ENCODE measurements around the gene HMGB2. TPM values are rescaled to one million over a fixed set of nuclear protein-coding genes. Genes with fewer than 3 reads are reported as not detected.

Gene HMGB2
- total RNA-seq, 1 donor from 2014 or later, result 29.9 TPM

DNA sequence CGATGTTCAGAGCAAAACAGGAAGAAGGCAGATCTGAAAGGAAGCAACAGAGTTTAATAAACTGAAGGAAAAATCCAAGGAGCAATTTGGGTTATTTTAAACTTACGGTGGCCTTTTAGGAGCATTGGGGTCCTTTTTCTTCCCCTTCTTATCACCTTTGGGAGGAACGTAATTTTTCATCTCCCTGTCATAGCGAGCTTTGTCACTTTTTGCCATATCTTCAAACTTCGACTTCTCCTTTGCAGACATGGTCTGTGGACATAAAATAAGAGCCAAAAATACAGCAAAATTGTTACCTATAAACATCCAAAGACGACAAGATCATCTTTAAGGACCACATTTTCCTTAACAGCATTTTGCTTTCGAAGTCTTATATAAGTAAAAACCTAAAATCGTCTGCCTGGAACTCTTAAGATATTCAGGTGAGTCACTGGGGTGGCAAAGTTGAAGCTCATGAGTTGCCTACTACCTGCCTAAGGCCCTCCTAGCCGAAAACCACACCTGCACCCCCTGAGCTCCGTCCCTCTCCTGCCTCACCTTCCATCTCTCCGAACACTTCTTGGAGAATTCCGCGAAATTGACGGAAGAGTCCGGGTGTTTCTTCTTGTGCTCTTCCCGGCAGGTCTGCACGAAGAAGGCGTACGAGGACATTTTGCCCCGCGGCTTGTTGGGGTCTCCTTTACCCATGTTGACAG lies 1.0 kb downstream of the HMGB2 start:
- Histone ChIP-seq H3K4me3 (ENCODE audit: low read depth, low read length) (peak overlapping the region; percentile 95), H3K27me3 (ENCODE audit: control insufficient read depth, insufficient read depth, low read length) (no peaks in the 10 kb centered on the region), H3K36me3 (ENCODE audit: control insufficient read depth, insufficient read depth, low read length) (no peaks in the 10 kb centered on the region)
- no peak for DNase-seq (ENCODE audit: low read depth)
- TF ChIP-seq, protein P1, sequence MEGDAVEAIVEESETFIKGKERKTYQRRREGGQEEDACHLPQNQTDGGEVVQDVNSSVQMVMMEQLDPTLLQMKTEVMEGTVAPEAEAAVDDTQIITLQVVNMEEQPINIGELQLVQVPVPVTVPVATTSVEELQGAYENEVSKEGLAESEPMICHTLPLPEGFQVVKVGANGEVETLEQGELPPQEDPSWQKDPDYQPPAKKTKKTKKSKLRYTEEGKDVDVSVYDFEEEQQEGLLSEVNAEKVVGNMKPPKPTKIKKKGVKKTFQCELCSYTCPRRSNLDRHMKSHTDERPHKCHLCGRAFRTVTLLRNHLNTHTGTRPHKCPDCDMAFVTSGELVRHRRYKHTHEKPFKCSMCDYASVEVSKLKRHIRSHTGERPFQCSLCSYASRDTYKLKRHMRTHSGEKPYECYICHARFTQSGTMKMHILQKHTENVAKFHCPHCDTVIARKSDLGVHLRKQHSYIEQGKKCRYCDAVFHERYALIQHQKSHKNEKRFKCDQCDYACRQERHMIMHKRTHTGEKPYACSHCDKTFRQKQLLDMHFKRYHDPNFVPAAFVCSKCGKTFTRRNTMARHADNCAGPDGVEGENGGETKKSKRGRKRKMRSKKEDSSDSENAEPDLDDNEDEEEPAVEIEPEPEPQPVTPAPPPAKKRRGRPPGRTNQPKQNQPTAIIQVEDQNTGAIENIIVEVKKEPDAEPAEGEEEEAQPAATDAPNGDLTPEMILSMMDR (IDR thresholded peaks at IDR 0.05; ENCODE audit: insufficient read depth, low read length, poor library complexity, severe bottlenecking), result no peak

DNA sequence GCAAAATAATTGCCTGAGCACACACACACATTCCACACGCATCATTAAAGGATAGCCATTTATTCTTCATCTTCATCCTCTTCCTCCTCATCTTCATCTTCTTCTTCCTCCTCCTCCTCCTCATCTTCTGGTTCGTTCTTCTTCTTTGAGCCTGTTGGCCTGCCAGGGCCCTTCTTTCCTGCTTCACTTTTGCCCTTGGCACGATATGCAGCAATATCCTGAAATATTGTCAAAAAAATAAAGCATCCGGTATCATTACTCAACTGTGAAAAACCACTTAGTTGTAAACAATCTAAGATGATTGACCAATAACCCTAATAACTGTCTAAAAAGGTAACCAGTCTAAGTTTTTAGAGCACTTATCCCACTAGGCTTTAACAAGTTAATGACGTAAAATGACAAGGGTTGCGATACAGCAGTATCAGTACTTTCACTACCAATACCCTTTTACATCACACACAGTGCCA lies 2.1 kb downstream of the HMGB2 start:
- DNase-seq (ENCODE audit: low read depth), result no peak
- Histone ChIP-seq H3K27me3 (ENCODE audit: control insufficient read depth, insufficient read depth, low read length) (no peaks in the 10 kb centered on the region), H3K36me3 (ENCODE audit: control insufficient read depth, insufficient read depth, low read length) (no peaks in the 10 kb centered on the region), H3K4me3 (ENCODE audit: low read depth, low read length) (peak overlapping the region; percentile 95)
- TF ChIP-seq, protein P1 (IDR thresholded peaks at IDR 0.05; ENCODE audit: insufficient read depth, low read length, poor library complexity, severe bottlenecking), result no peak

DNA sequence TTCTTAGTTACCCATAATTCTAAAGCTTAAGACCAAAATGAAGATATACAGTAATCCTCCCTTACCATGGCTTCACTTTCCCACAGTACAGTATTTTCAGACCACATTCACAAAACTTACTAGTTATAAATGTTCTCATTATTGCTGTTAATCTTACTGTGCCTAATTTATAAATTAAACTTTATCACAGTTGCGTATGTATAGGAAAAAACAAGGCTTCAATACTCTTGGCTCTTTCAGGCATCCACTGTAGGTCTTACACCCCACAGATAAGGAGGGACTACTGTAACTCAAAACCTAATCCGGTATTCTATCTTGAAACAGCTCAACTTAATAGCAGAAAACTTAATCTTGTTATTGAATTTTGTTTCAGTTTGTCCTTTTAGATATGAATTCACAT lies 3.6 kb downstream of the HMGB2 start:
- TF ChIP-seq, protein P1 (IDR thresholded peaks at IDR 0.05; ENCODE audit: insufficient read depth, low read length, poor library complexity, severe bottlenecking), result no peak
- no peak for DNase-seq (ENCODE audit: low read depth)
- Histone ChIP-seq H3K4me3 (ENCODE audit: low read depth, low read length) (no peak overlapping the region), H3K27me3 (ENCODE audit: control insufficient read depth, insufficient read depth, low read length) (no peaks in the 10 kb centered on the region), H3K36me3 (ENCODE audit: control insufficient read depth, insufficient read depth, low read length) (no peaks in the 10 kb centered on the region)

DNA sequence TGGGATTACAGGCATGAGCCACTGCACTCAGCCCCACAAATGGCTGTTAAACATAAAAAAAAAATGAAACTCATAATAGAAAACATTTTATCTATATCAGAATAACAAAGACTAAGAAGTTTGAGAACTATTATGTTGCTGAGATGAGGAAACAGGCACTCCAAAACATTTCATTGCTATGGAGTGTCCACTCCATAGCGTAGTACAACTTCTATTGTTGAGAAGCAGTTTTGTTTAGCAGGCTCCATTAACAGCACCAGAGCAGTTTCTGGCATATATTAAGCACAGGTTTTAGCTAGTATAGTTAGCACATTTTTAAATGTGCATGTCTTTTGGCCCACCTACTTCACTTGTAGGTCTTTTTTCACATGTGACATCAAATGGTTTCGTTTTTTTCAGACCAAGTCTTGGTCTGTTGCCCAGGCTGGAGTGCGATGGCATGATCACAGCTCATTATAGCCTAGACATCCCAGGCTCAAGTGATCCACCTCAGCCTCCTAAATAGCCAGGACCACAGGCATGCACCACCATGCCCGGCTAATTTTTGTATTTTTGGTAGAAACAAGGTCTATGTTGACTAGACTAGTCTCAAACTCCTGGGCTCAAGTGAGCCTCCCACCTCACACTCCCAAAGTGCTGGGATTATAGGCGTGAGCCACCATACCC lies 5.8 kb downstream of the HMGB2 start:
- Histone ChIP-seq H3K36me3 (ENCODE audit: control insufficient read depth, insufficient read depth, low read length) (no peaks in the 10 kb centered on the region), H3K4me3 (ENCODE audit: low read depth, low read length) (no peak overlapping the region), H3K27me3 (ENCODE audit: control insufficient read depth, insufficient read depth, low read length) (no peaks in the 10 kb centered on the region)
- TF ChIP-seq, protein P1 (IDR thresholded peaks at IDR 0.05; ENCODE audit: insufficient read depth, low read length, poor library complexity, severe bottlenecking), result no peak
- no peak for DNase-seq (ENCODE audit: low read depth)

DNA sequence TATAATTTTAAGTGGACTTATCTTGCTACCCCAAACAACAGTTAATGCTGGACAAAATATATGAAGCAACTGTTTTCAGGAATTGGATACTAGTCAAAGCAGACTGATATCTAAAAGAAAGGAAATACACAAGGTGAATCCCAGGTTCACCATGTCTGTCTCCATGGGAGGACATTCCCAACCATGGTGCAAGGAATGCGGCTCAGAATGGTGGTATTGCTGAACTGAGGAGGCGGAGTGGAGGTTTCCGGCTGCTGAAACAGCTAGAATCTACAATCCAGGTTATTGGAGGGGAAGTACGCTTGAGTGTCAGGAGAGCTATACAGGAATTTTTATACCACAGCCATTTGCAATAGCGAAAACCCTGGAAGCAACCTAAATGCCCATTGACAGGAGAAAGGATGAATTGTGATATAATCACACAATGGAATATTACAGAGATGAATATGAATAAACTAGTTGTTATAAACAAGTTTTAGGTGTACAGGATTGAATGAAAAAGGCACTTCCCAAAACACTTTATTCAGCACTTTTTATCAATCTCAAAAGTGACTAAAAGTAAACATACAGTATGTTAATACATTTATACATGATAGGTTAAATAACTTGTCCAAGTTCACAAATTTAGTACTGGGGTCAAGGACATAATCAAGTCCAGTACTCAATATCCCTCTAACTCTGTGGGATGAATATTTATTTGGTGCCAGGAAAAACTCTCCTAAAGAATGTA lies 9.0 kb downstream of the HMGB2 start:
- H3K36me3 ChIP-seq (ENCODE audit: control insufficient read depth, insufficient read depth, low read length), result no peaks in the 10 kb centered on the region

More for the DNA sequence above, 9.0 kb downstream of the HMGB2 start:
- TF ChIP-seq, protein P1 (IDR thresholded peaks at IDR 0.05; ENCODE audit: insufficient read depth, low read length, poor library complexity, severe bottlenecking), result no peak
- DNase-seq (ENCODE audit: low read depth), result no peak
- no peaks in the 10 kb centered on the region for H3K27me3 ChIP-seq (ENCODE audit: control insufficient read depth, insufficient read depth, low read length)
- no peak overlapping the region for H3K4me3 ChIP-seq (ENCODE audit: low read depth, low read length)
